Left ventricle myocardium inferior (tissue), 1 donor: ENCODE data around the gene STOML3. TPM values are rescaled to one million over a fixed set of nuclear protein-coding genes. Genes with fewer than 3 reads are reported as not detected.

Source experiments
- DNase-seq: peaks from one replicate; pipeline ENCODE4 v3.0.0-alpha.2; 2020
- H3K27ac ChIP-seq: fragments of 200-600 bp; replicated peaks from 2 replicates; pipeline ENCODE4 v1.8.0; 2021
- H3K27me3 ChIP-seq: fragments of 200-600 bp; 2 replicates; pipeline ENCODE4 v1.8.0; 2021; ENCODE audit warnings: low read depth
- H3K36me3 ChIP-seq: fragments of 200-600 bp; 2 replicates; pipeline ENCODE4 v1.8.0; 2021
- H3K4me1 ChIP-seq: fragments of 200-600 bp; 2 replicates; pipeline ENCODE4 v1.8.0; 2021
- H3K4me3 ChIP-seq: fragments of 200-600 bp; 2 replicates; pipeline ENCODE4 v1.8.0; 2021; ENCODE audit warnings: mild to moderate bottlenecking, moderate library complexity
- H3K9me3 ChIP-seq: fragments of 200-600 bp; replicated peaks from 2 replicates; pipeline ENCODE4 v1.8.0; 2021
- CTCF ChIP-seq: fragments of 200-600 bp; IDR thresholded peaks from 2 replicates; pipeline ENCODE4 v1.8.0; 2021; ENCODE audit warnings: antibody characterized with exemption, mild to moderate bottlenecking, borderline replicate concordance
- intact Hi-C: fragments of 100-400 bp; cut with micrococcal nuclease; formaldehyde crosslinking; loops from one replicate; pipeline ENCODE4 v1.11.0; 2022
- total RNA-seq: library from RNA; stranded (reverse); fragmentation: NEBNext Ultra II Directional; extraction: Animal tissue kit (Norgen Biotek cat#: 25700); gene quantifications from one replicate; pipeline ENCODE4 v1.2.1, GENCODE V29; 2021
- donor health status: DM: no; HTN: yes; CAD: no; lungs with severe emphysema.

STOML3 gene
- total RNA-seq, 1 donor from 2014 or later, result not detected

- no peak for DNase-seq
- no peak for TF ChIP-seq CTCF
- no peaks in the 10 kb centered on the region for H3K4me1 ChIP-seq
- H3K27me3 ChIP-seq, result peaks cover 62% of the 10 kb centered on the region
- no peaks in the 10 kb centered on the region for H3K36me3 ChIP-seq
- no peak overlapping the region for H3K27ac ChIP-seq
- intact Hi-C loops, result no loop called here
- H3K9me3 ChIP-seq, result no peaks in the 10 kb centered on the region
- no peak overlapping the region for H3K4me3 ChIP-seq
Measured at GRCh38 chr13:38921081-38921480, 69.5 kb downstream of the STOML3 start.

Other genes starting within 250 kb of the STOML3 start
- gene PROSER1, start 47.3 kb upstream of the STOML3 start, total RNA-seq, result 14.2 TPM
- 11.8 TPM for gene NHLRC3, start 47.6 kb upstream of the STOML3 start, total RNA-seq